ENCODE measurements around the gene MRFAP1L1. TPM values are rescaled to one million over a fixed set of nuclear protein-coding genes. Genes with fewer than 3 reads are reported as not detected.

MRFAP1L1 gene
- total and polyA plus RNA-seq, 10 of the 15 experiments (the other 5 are each of a cell fraction or from before 2014, with no cell fraction given) = 30.6 to 85.1 (median 52.9) TPM

GRCh38 chr4:6716018-6716911 is 6.6 kb upstream of the MRFAP1L1 start, which contains the start of gene BLOC1S4 (continued):
- TF ChIP-seq BCL11A (IDR thresholded peaks at IDR 0.05; ENCODE audit: low read depth, low read length) (0 out of 2 replicates have a peak, but pooled peaks have one; percentile 5), LARP7 (IDR thresholded peaks at IDR 0.05) (peak; percentile 99), ZBTB4 (CRISPR knock-in tag; IDR thresholded peaks at IDR 0.05) (no peak), CEBPB (IDR thresholded peaks at IDR 0.05; ENCODE audit: borderline replicate concordance in 1 of 2, low read depth in 2 of 2, low read length in 2 of 2) (no peak), ZNF592 (IDR thresholded peaks at IDR 0.05) (no peak), SMAD5 (IDR thresholded peaks at IDR 0.05; ENCODE audit: low read depth) (0 out of 2 replicates have a peak, but pooled peaks have one; percentile 27), SMARCA5 (IDR thresholded peaks at IDR 0.05) (peak; percentile 87), SREBF1 (IDR thresholded peaks at IDR 0.05; ENCODE audit: low read length) (no peak), IKZF1 (conservative IDR thresholded peaks at IDR 0.05) (peak; percentile 97), CBFB (IDR thresholded peaks at IDR 0.05; ENCODE audit: low read depth) (no peak), STAT1 (conservative IDR thresholded peaks at IDR 0.05) (0 out of 2 replicates have a peak, but pooled peaks have one; percentile 24), ZNF687 (IDR thresholded peaks at IDR 0.05) (peak; percentile 77), TAF1 (IDR thresholded peaks at IDR 0.05; ENCODE audit: borderline replicate concordance, low read depth, low read length) (peak; percentile 84; the same call in 1 of the 2 replicates), NRF1 (conservative IDR thresholded peaks at IDR 0.05; ENCODE audit: low read depth, low read length) (peak; percentile 98)

All from GM12878 (cell line).